ENCODE data around the gene RAB18.
"Not testable (repeated sequence)": the region's sequence is repeated elsewhere in the genome, so short reads cannot be mapped to it uniquely, and the experiment has no call there.

The RAB18 gene

GRCh38 chr10:27547047-27547446 lies 42.9 kb downstream of the RAB18 start:
- no peak for DNase-seq (ENCODE audit: low read depth)

- no peak for DNase-seq (ENCODE audit: low read depth)
Measured at GRCh38 chr10:27547482-27547881, 43.4 kb downstream of the RAB18 start.

DNA sequence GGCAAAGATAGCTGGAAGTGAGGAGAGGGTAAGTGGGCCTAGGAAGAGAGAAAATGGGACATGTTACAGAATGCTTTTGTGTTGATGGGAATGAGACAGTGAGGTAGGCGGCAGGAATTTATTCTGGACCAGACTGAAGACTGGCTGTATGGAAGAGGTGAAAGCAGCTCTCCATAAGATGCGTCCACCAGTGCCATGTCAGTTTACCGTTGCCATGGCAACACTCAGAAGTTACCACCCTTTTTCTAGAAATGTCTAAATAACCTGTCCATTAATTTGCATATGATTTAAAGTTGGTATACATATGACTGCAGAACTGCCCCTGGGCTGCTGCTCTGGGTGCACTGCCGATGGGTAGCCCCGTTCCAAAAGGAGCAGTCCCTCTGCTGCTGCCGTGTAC lies 46.7 kb downstream of the RAB18 start:
- no peak for DNase-seq (ENCODE audit: low read depth)

DNA sequence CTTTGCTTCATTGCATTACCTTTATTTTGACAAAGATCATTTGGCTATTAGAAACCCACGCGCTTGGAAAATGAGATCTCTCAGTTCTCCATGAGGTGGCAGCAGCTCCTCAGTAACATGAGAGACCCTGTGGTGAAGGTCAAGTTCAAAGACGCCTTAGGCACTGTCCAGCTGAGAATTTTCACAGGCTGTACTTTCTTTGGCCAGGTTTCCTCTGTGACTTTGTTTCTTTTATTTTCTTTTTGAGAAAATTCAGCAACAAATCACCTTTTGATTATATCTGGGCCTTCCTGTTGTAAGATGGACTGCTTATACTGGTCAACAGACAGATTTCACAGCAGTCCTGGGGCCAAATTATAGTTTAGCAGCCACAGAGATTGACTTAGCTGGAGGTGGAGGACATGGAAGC lies 54.5 kb downstream of the RAB18 start:
- no peak for DNase-seq (ENCODE audit: low read depth)

DNA sequence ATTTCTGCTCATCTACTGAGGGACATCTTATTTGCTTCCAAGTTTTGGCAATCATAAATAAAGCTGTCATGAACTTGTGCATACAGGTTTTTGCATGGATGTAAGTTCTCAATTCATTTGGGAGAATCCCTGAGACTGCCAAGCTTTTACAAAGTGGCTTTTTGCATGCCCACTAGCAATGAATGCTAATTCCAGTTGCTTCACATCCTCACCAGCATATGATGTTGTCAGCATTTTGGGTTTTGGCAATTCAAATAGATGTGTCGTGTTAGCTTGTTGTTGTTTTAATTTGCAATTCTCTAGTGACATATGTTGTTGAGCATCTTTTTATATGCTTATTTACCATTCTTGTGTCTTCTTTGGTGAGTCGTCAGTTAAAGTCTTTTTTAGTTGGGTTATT lies 57.2 kb downstream of the RAB18 start:
- DNase-seq (ENCODE audit: low read depth), result no peak

GRCh38 chr10:27564398-27564797 lies 60.3 kb downstream of the RAB18 start:
- no peak for DNase-seq (ENCODE audit: low read depth)

- no peak for DNase-seq (ENCODE audit: low read depth)
Measured at GRCh38 chr10:27564880-27565279, 60.8 kb downstream of the RAB18 start.

DNA sequence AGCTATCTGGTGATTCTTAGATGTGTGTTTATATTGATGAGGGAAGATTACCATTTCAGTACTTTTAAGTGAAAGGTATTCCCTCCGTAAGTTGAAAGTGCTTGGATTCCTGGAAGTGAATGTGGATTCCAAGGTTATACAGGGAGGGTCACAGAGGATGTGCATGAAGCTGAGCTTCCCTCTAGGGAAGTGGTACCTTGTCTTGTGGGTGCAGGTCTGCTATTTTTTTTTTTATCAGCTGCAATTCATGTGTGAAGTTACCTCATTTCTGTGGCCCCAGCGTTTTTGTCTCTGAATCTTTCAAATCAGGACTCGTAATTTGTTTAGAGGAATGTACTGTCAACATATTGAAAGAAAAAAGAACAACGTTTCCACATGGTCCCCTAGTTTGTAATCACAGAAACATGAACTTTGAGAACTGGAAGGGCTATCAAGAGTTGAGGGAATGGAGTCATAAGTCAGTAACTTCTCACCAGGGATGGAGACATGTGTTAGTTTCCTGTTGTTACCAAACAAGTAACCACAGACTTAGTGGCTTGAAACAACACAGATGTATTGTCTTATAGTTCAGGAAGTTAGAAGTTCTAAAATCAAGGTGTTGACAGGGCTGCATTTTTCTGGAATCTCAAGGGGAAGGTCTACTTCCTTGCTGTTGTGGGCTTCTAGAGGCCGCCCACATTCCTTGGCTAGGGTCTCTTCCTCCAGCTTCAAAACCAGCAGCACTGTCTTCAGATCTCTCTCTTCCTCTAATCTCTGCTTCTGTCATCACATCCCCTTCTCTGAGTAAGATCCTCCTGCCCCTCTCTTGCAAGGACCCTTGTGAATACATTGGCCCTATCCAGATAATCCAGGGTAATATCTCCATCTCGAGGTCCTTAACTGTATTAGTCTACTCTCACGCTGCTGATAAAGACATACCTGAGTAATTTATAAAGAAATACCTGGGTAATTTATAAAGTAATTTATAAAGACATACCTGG lies 64.4 kb downstream of the RAB18 start:
- no peak for DNase-seq (ENCODE audit: low read depth)

DNA sequence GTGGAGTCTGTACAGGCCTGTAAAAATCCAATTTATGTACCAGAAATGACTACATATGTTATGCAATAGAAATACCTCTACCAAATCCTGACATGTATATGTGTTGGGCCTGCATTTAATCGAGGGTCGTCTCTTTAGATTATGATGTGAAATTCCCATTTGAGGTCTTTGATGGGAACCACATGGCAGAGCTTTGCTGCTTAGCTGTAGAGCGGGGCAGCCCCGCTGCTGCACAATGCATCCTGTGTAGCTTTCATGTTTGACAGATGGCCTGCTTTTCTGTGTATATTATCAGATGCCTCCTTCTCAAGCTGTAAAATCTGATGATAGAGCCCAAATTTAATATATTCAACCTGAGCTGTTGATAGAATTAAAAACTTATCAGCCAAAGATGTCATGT lies 65.8 kb downstream of the RAB18 start:
- DNase-seq (ENCODE audit: low read depth), result no peak

DNA sequence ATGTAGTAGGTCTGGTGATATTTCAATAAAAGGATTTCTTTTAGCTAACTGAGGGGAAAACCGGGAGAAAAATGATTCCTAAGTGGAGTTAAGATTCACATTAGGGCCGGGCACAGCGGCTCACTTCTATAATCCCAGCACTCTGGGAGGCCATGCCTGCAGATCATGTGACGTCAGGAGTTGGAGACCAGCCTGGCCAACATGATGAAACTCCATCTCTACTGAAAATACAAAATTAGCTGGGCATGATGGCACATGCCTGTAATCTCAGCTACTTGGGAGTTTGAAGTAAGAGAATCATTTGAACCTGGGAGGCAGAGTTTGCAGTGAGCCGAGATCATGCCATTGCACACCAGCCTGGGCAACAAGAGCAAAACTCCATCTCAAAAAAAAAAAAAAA lies 72.9 kb downstream of the RAB18 start:
- not testable (repeated sequence) for DNase-seq (ENCODE audit: low read depth)

DNA sequence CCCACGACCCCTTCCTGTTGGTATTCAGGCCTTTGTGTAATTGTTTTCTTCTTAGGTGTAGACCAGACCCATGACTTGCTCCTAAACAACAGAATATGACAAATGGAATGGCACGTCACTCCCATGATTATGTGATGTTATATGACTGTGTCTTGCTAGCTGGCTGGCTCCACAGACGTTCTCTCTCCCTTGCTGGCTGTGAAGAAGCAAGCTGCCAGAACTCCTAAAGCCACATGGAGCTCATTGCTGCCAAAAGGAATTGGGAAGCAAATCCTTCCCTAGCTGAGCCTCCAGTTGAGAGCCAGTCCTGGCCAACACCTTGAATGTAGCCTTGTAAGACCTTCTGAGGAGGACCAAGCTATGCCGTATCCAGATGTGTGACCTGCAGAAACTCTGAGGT lies 74.2 kb downstream of the RAB18 start:
- no peak for DNase-seq (ENCODE audit: low read depth)

GRCh38 chr10:27581225-27581624 lies 77.1 kb downstream of the RAB18 start:
- no peak for DNase-seq (ENCODE audit: low read depth)

DNA sequence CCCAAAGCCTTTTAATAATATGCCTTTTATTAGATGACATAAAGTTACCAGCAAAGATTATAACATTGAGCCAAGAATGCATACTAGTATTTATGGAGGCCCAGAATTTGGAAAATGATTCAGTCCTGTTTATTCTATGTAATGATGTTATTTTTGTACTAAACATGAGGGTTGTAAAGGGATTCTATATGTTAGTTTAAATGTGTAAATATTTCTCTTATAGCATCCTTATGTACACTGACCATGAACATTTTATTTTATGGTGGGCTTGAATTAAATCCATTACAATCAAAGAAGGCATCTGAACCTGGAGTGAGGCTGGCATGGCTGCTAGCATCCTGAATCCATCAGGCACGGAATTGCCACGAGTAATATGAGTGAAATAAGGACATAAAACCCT lies 80.2 kb downstream of the RAB18 start:
- no peak for DNase-seq (ENCODE audit: low read depth)
